ENCODE data around the gene MAP1LC3A.

MAP1LC3A gene

GRCh38 chr20:34571753-34572152 lies 13.2 kb downstream of the MAP1LC3A start:
- Histone ChIP-seq H3K4me3 (ENCODE audit: low read depth, low read length) (no peak overlapping the region), H3K27ac (no peak overlapping the region), H3K9me3 (ENCODE audit: severe bottlenecking) (no peaks in the 10 kb centered on the region), H3K27me3 (ENCODE audit: insufficient read depth, low read depth, severe bottlenecking) (no peaks in the 10 kb centered on the region), H3K36me3 (peaks cover 3% of the 10 kb centered on the region; the same call in 1 of the 2 replicates)
- DNase-seq, result no peak
- TF ChIP-seq, protein P1, sequence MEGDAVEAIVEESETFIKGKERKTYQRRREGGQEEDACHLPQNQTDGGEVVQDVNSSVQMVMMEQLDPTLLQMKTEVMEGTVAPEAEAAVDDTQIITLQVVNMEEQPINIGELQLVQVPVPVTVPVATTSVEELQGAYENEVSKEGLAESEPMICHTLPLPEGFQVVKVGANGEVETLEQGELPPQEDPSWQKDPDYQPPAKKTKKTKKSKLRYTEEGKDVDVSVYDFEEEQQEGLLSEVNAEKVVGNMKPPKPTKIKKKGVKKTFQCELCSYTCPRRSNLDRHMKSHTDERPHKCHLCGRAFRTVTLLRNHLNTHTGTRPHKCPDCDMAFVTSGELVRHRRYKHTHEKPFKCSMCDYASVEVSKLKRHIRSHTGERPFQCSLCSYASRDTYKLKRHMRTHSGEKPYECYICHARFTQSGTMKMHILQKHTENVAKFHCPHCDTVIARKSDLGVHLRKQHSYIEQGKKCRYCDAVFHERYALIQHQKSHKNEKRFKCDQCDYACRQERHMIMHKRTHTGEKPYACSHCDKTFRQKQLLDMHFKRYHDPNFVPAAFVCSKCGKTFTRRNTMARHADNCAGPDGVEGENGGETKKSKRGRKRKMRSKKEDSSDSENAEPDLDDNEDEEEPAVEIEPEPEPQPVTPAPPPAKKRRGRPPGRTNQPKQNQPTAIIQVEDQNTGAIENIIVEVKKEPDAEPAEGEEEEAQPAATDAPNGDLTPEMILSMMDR (IDR thresholded peaks at IDR 0.05; ENCODE audit: low read depth, low read length), result no peak

DNA sequence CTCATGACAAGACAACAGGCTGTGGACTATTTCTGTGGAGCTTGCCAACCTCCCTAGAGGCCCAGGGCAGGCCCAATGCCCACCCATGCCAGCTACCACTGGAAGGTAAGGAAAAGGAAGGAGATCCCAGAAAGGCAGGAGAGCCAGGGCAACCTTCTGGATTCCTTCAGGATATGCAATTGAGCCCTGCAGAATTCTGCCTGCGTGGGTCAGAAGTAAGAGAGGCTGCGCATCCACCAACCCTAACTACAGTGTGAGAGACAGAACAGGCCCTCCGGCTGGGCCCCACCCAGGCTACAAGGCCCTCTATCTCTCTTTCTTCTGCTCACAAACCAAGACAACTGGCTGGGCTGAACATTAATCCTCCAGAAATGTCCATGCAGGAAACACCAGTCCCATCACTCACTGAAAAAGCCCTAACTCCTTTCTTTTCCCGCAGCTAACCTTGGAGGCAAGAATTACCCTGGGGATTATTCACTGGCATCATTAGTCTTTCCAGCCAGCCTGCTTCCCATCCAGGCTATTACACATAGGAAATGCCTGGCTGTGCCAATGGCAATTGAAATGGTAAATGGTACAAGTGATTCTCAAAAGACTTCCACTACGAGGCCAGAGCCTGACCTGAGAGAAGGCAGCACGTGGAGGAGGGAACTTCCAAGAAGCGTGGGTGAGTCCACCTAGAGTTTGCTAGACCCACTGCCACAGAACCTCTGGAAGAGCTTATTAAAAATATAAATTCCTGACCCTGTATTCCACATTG lies 15.2 kb downstream of the MAP1LC3A start:
- Histone ChIP-seq H3K4me3 (ENCODE audit: low read depth, low read length) (no peak overlapping the region), H3K27ac (no peak overlapping the region), H3K36me3 (peaks cover 3% of the 10 kb centered on the region; the same call in 1 of the 2 replicates), H3K9me3 (ENCODE audit: severe bottlenecking) (no peaks in the 10 kb centered on the region), H3K27me3 (ENCODE audit: insufficient read depth, low read depth, severe bottlenecking) (no peaks in the 10 kb centered on the region)
- TF ChIP-seq, protein P1 (IDR thresholded peaks at IDR 0.05; ENCODE audit: low read depth, low read length), result no peak
- no peak for DNase-seq

GRCh38 chr20:34574426-34574825 lies 15.9 kb downstream of the MAP1LC3A start:
- TF ChIP-seq, protein P1 (IDR thresholded peaks at IDR 0.05; ENCODE audit: low read depth, low read length), result no peak
- H3K9me3 ChIP-seq (ENCODE audit: severe bottlenecking), result no peaks in the 10 kb centered on the region
- peaks cover 3% of the 10 kb centered on the region; the same call in 1 of the 2 replicates for H3K36me3 ChIP-seq
- no peak overlapping the region for H3K4me3 ChIP-seq (ENCODE audit: low read depth, low read length)
- no peak for DNase-seq
- no peaks in the 10 kb centered on the region for H3K27me3 ChIP-seq (ENCODE audit: insufficient read depth, low read depth, severe bottlenecking)
- no peak overlapping the region for H3K27ac ChIP-seq

- Histone ChIP-seq H3K27me3 (ENCODE audit: insufficient read depth, low read depth, severe bottlenecking) (no peaks in the 10 kb centered on the region), H3K9me3 (ENCODE audit: severe bottlenecking) (no peaks in the 10 kb centered on the region), H3K27ac (no peak overlapping the region), H3K4me3 (ENCODE audit: low read depth, low read length) (no peak overlapping the region), H3K36me3 (peaks cover 3% of the 10 kb centered on the region; the same call in 1 of the 2 replicates)
- TF ChIP-seq, protein P1 (IDR thresholded peaks at IDR 0.05; ENCODE audit: low read depth, low read length), result no peak
- no peak for DNase-seq
These were observed 16.3 kb downstream of the MAP1LC3A start for GRCh38 chr20:34574861-34575260.

- Histone ChIP-seq H3K36me3 (peaks cover 3% of the 10 kb centered on the region), H3K27ac (no peak overlapping the region), H3K4me3 (ENCODE audit: low read depth, low read length) (no peak overlapping the region), H3K27me3 (ENCODE audit: insufficient read depth, low read depth, severe bottlenecking) (no peaks in the 10 kb centered on the region), H3K9me3 (ENCODE audit: severe bottlenecking) (no peaks in the 10 kb centered on the region)
- no peak for DNase-seq
- TF ChIP-seq, protein P1 (IDR thresholded peaks at IDR 0.05; ENCODE audit: low read depth, low read length), result no peak
These were observed 16.8 kb downstream of the MAP1LC3A start for GRCh38 chr20:34575271-34575670.

All from WERI-Rb-1 (cell line).